HG02623 (cell line): Measurements from ENCODE around the gene TEKTIP1.

ENCODE experiments used
- ATAC-seq: cut with Tn5 transposase; IDR thresholded peaks from one replicate; pipeline ENCODE4 v1.9.1; 2021; ENCODE audit warnings: moderate library complexity; ENCODE audit not compliant: unreplicated experiment

TEKTIP1 gene

DNA sequence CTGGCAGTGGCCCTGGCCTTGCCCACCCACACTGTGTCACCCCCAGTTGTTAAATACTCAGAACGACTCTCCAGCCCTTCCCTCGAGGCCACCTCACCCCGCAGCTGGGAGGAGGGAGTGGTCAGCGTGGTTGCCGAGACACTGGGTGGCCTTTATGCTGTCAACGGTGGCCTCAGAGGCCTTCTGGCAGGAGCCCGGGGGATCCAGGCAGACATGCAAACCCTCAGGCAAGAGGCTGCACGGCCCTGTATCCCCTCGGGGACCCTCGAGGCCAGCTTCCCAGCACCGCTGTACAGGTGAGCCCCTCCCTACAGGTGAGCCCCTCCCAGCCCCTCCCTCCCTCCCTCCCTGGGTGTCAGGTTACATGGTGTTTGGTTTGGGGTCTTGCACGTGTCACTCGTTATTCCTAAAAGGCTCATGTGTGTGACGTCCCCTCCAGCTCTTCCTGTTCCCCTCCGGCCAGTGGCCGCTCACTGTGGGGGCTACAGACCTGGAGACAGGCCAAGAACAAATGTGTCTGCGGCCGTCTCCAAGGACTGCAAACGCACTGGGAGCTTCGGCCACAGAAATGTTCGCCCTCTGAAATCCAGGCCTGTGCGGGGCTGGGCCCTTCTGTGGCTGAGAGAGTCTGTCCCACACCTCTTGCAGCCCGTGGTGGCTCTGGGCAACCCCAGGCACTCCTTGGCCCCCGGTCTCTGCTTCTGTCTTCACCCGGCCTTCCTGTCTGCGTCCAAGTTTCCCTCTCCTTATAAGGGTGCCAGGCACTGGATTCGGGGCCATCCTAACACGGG is at the start of gene TEKTIP1:
TEKTIP1 (plus strand) TSS at position 210 of the 791 bp plus-strand sequence; CDS start at position 214, 4 bp downstream.
- no peak for ATAC-seq

DNA sequence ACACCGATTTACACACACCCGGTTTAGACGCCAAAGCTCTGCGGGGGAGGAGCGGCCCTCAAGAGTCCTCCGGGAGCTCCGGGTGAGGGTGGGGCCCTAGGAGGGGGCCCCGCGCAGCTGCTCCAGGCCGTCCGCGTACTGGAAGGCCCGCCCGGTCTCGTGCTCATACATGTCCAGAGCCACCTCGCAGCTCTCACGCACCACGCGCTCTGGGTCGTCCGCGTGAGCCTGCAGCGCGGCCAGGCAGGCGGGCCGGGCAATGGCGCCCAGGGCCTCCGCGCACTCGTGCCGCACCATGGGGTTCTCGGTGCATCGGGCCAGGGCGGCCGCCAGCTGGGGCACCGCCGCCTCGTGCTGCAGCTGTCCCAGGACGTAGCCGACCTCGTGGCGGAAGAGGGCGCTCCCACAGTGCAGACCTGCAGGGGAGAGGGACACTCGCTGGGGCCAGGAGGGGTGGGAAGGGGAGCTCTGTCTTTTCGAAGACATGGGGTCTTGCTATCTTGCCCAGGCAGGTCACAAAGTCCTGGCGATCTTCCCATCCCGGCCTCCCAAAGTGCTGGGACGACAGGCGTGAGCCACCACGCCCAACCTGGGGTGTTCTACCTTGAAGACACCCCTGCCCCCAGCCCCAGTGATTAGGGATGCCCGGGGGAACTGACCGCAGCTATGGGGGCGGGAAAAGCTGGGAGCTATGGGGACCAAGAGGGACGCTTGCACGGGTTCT is 47.4 kb upstream of the TEKTIP1 start:
- no peak for ATAC-seq

DNA sequence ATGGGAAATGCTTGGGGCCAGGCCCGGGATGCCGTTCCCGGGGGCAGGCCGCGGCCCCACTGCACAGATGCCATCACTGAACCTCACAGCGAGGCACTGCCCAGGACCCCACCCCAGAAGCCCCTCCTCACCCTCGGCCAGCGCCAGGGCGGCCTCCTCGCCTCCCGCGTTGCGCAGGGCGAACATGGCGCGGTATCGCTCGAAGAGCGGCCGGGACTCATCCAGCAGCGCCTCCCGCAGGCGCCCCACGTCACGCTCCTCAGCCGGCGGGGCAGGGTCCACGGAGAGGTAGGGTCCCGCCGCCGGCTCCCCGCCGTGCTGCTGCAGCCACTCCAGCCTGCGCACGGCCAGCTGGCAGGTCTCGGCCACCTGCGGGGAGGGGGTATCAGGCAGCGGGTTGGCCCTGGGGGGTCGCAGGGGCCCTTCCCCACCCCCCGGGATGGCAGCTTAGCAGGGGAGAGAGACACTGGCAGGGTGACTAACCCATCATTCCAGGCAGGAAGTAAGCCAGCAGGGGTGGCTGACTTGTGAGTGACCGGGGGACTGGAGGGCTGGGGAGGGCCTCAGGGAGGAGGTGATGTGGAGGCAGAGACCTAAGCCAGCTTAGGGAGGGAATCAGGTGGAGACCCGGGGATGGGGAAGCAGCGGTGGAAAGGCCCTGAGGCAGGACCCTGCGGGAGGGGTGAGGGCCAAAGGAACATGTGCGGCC is 46.7 kb upstream of the TEKTIP1 start:
- ATAC-seq, result no peak

DNA sequence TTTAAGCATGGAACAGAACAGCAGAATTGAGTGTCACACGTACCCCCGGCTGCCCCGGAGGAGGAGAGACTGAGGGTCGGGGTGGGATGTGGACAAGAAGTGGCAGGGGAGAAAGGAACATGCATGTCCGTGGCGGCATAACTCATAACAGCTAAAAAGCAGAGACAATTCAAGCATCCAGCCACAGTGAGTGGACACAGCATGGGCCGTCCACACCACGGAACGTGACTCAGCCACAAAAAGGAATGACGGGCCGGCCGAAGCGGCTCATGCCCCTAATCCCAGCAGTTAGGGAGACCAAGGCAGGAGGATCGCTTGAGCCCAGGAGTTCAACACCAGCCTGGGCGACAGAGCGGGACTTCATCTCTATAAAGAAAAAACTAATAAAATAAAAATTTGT is 46.1 kb upstream of the TEKTIP1 start:
- no peak for ATAC-seq

DNA sequence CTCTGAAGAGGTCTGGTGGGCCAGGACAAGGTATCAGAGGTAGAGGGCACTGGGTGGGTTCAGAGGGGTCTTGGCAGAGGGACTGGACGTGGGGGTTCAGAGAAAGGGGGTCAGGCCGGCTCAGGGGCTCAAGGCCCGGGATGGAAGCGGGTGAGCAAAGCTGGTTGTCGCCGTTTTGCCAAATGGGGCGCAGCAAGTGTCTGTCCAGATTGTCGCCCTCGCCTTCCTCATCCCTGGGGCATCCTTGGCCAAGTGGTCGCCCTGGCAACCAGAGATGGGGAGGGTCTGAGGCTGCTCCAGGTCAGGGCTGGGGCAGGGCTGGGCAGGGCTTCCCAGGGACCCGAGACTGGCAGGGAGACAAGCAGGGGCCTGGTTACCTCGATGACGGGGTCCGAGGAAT is 45.3 kb upstream of the TEKTIP1 start:
- ATAC-seq, result no peak

DNA sequence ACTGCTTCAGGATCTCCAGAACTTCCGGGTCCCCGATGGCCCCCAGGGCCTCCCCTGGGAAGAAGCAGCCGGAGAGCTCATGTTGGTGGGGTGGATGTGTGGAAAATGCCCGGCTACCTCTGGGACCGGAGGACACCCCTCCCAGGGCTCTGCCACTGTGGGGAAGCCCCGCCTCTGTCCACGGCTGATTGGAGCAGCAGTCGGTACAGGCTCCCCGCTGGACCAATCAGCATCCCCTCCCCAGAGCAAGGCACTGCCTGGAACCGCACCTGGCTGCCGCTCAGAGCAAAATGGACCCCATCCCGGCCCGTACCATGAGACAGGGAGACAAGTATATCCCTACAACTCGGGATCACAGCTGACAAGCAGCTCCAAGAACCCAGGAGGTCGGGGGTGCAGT is 44.9 kb upstream of the TEKTIP1 start:
- no peak for ATAC-seq

DNA sequence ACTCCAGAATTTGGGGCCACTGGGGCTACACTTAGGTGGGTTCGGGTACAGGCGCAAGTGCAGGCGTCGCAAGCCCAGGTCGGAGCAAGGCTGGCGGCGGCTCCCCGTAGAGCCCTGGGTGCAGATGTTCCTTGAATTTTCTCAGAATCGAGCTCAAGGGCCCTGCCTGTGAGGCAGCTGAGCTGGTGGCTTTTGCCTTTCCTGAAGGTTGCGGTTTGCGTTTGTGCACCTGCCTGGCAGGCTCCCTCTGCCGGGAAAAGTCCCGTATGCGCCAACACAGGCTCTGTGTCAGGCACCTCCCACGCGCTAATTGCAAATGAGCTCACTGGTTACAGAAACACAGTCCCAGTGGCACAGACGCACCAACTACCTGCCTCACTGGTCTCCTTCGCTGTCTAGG is 44.4 kb upstream of the TEKTIP1 start:
- no peak for ATAC-seq

DNA sequence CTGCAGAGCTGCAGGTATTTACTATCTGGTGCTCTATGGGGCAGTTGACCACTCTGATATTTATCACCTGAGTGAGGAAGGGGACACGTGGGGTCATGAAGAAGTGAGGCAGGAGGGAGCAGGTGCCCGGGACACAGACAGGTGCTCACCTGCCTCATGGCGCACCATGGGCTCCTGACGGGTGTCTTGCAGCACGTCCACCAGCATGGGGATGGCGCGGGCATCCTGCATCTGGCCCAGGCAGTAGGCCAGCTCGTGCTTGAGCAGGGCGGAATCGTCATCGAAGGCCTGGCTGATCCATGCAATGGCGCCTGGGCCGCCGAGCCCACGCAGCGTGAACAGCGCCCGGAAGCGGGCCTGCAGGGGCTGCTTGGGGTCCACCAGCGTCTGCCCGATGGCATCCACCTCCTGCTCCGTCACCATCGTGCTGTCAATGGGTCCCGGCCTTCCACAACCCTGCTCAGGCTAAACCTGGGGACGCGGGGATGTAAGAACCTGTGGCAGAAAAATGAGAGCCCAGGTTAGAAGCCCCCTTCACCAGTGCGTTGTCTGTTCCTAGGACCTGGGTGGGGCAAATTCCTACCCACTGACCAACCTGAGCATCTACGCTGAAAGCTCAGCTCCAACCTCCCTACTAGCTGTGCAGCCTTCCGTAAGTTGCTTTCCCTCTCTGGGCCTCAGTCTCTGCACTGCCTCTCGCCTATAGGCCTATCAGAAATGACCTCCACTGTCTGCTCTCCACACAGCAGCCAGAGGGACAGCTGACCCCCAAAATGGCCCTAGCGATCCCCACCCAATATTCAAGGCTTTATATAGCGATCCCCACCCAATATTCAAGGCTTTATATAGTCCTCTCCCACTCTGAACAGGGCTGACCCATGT is 42.3 kb upstream of the TEKTIP1 start:
- ATAC-seq, result no peak

DNA sequence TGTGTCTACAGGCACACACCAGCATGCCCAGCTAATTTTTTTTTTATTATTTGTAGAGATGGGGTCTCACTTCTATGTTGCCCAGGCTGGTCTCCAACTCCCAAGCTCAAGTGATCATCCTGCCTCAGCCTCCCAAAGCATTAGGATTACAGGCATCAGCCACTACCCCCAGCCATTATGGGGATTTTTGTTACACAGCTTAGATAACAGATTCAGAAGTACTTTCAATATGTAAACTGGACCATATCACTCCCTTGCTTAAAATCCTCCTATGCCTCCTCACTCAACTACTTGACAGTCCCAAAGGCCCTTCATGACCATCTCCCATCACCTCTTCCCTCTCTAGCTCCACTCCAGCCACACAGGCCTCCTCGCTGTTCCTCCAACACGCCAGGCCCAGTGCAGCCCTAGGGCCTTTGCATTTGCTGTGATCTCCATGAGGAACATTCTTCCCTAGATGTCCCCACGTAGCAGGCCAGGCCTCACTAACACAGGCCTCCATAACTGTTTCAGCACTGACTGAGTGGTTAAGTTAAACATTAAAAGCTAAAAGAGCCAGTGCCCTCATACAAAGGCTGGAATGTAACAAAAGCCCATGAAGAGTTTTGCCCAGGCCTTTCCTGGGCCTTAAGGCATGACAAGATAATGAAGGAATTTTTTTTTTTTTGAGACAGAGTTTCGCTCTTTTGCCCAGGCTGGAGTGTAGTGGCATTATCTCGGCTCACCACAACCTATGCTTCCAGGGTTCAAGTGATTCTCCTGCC is 41.0 kb upstream of the TEKTIP1 start:
- ATAC-seq, result no peak

DNA sequence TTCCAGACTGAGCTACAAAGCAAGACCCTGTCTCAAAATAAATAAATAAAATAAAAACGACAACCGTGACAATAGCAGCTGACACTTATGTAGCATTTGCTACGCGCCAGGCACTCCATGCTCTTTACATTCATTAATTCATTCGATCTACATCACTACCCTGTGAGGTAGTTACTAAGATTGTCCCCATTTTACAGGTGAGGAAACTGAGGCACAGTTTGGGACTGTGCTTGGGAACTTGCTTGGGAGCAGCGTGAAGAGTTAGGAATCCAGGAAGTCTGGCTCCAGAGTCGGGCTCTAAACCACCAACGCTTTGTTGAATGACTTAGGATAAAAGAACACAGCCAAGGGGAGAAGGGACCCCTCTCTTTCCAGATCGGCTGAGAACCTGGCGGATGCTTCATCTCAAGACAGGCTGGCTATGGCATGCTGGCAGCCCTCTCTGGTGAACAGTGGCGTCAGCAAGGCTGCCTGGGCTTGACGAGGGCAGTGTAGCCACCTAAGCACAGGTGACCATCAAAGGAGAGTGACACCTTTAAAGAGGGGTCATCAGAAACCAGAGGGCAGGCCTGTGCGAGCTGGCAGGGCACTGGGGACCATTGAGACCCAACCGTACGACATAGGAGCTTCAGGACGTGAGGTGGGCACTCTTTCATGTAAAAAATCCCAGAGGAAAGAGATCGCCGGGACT is 39.1 kb upstream of the TEKTIP1 start:
- ATAC-seq, result no peak

DNA sequence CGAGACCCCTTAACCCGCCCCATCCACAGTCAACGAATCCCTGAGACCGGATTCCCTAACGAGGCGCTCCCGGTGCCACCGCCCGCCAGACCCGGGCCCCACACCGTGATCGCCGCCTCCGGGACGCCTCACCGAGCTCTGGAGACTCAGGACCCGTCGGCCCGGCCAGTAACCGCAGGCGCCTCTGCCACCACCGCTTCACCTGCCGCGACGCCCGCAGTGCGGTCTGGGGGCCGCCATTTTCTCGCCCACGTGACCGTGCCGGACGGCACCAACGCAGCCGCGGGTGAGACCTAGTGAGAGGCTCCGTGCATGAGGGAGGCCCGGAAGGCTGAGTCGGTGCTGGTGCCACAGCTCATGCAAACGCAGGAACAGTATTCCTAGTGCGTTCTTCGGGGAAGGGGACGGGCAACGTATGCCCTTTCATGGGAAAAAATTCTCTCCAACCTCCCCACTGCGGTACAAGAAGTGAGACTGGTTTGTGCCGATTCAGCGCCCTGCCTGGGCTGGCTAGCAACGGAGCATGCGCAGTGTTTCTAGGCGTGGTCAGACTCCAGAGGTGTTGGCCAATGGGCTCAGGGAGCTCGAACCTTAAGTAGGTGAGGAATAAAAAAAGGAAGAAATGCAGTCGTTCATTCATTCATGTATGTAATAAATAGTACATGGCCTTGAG is 38.4 kb upstream of the TEKTIP1 start, which contains the start of gene DOHH:
DOHH (minus strand) TSS at position 246 of the 673 bp plus-strand sequence. CDS start 3,860 bp downstream, outside the sequence.
- peak; percentile 72 for ATAC-seq

DNA sequence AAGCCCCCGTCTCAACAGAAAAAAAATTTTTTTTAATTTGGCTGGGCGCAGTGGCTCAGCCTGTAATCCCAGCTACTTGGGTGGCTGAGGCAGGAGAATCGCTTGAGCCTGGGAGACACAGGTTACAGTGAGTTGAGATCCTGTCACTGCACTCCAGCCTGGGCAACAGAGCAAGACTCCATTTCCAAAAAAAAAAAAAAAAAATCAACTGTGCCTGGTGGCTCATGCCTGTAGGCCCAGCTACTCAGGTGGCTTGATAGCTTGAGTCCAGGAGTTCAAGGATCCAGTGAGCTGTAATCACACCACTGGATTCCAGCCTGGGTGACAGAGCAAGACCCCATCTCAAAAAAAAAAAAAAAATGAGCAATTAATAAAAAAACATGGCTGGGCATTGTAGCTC is 37.2 kb upstream of the TEKTIP1 start:
- no peak for ATAC-seq

DNA sequence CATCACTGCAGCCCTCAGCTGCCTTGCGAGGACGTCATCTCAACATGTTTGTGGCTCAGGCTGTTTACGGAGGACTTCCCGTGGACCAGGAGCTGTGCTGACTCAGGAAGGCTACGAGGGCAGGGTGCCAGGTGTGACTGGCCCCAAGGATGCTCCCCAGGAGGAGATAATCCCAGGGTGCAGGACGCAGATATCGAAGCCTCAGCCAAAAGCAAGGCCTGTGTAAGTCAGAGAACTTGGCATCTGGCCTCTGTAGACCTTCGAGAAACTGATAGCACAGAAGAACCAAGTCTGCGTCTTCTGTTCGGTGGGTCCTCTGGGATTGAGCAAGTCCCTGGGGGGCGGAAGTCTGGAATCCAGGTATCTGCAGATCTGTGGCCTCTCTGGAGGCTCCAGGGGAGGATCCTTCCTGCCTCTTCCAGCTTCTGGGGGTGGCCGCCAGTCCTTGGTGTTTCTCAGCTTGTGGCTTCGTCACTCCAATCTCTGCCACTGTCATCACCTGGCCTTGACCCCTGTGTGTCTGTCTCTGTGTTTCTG is 35.9 kb upstream of the TEKTIP1 start:
- ATAC-seq, result no peak

DNA sequence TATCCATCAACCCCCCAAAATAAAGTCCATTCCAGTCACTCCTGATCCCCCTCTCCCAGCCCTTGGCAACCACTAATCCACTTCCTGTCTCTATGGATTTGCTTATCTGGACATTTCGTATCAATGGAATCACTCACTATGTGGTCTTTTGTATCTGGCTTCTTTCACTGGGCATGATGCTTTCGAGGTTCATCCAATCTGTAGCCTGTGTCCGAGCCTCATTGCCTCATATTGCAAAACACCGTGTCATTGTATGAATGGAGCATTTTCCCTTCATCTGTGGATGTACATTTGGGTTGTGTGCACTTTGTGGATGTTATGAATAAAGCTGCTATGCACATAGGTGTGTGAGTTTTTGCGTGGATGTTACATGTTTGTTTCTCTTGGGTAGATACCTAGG is 34.2 kb upstream of the TEKTIP1 start:
- ATAC-seq, result no peak

DNA sequence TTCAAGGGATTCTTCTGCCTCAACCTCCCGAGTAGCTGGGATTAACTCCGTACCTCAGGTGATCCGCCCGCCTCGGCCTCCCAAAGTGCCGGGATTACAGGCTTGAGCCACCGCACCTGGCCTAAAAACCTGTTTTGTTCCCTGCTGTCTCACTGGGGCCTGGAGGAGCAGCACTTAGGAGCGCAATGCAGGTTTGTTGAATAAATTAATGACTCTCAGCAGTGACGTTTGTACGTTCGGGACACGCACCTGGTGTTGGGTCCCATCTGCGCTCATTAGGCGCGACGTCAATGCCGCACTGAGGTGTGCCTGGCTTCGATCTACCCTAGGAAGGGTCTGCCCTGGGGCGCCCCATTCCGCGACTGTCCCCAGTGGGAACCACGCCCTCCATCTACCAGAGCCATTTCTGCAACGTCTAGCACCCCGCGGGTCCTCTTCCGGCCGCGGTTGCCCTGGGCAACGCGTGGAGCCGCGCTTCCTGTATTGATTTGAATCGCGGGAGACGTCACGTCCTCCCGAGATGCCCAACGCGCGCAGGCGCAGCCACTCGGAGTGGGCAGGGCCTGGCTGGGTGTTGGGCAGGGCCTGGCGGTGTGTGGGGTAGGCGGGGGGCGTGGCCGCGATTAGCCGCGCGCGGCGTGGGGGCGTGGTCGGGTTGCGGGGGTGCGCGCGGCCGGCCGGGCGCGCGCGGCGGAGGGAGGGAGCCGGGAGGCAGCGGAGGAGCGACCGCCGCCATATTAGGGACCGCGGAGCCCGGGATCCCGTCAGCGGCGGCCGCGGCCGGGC is 33.2 kb upstream of the TEKTIP1 start, which contains the start of gene FZR1:
FZR1 (plus strand) TSS at position 714 of the 786 bp plus-strand sequence. CDS start 16,679 bp downstream, outside the sequence.
- peak; percentile 88 for ATAC-seq

DNA sequence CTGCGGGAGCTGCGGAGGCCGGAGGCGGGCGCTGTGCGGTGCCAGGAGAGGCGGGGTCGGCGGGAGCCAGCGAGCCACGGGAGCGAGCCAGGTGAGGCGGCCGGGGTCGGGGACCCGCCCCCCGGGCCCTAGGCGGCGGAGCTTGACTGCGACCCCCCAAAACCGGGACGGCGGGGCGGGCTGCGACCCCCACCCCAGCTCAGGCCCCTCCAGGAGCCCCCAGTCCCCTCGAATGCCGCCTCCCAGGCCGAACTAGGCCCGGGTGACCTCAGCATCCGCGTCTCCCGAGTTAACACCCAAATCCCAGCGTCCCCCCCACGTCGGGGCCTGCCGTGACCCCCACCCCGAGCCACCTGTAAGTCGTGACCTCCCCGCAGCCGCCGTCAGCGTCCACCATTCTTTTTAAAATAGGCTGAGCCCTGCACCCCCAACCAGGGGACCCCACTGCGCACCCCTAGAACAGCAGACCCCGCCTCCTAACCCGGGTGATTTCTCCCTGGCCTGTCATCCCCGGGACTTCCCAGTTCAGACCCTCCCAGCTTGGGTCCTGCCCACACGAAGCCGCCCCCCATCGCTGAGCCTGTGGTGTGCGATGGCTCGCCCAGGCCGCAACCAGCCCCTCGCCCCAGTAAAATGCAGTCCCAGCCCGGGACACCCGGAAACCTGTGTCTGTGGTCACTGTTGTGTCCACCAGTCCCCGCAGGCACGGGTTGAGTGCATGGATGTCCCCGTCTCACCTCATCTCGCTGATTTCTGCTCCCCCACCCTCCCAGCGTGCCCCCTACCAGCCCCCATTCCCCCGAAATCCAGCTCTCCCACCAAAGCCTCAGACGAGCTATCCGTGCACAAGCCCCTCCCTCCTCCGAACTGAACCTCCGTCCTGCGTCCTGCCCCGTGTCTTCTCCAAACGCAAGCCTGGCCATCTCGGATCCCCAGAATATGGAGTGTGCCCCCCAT is 32.3 kb upstream of the TEKTIP1 start:
- ATAC-seq, result no peak
